Endometrium (tissue), 2 donors: ENCODE results near the gene LRATD1.
"Not testable (repeated sequence)": the region's sequence is repeated elsewhere in the genome, so short reads cannot be mapped to it uniquely, and the experiment has no call there.

Experiments
- FAIRE-seq: peaks from 2 replicates; lab custom pipeline; 2012; peaks lifted over from hg19 to GRCh38; lab: Jason Lieb, UNC
- donor health status: control.
- donor health status: control.

The LRATD1 gene, protein sequence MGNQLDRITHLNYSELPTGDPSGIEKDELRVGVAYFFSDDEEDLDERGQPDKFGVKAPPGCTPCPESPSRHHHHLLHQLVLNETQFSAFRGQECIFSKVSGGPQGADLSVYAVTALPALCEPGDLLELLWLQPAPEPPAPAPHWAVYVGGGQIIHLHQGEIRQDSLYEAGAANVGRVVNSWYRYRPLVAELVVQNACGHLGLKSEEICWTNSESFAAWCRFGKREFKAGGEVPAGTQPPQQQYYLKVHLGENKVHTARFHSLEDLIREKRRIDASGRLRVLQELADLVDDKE

GRCh38 chr2:14632133-14632936 is at the start of gene LRATD1:
Gene LRATD1, plus strand, starts transcription at chr2:14632717. Its CDS starts 1,263 bp downstream, at chr2:14633980.
- FAIRE-seq: no peak

DNA sequence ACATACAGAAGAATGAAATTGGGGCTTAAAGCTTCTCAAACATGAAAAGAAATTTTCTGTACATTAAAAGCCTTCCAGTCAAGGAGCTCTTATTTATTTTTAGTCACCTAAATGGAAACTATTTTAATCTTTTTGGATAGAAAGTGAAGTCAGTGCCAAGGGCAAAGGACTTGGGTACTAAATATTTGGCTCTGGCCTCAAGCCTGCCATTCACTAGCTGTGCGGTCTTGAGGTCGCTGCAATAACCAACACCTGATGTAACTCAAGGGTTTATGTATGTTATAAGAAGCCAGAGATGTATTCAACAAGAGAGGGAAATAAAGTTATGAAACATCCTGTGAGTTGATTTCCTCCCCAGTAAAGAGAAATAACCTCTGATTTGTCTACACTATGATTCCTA is 49.5 kb upstream of the LRATD1 start:
- no peak for FAIRE-seq

DNA sequence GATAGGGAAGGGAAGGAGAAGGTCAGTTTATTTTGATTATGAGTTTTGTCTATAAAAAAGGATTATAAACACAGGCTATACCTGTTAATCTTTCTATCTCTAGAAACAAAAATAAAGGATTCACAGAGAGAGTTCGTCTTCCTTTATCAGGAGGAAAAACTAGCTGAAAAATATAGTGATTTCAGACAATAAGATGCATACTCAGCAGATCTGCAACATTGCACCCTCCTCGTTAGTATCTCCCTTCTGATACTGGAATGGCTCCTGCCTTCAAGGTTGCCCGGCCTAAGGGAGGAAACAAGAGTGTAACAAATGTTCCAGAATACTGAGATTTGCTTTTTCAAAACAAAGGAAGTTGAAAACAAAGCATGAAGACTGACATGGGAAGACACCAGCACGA is 48.7 kb upstream of the LRATD1 start:
- FAIRE-seq: no peak

GRCh38 chr2:14587119-14587518 is 45.4 kb upstream of the LRATD1 start:
- FAIRE-seq: no peak

- no peak for FAIRE-seq
These were observed 31.3 kb upstream of the LRATD1 start for GRCh38 chr2:14601156-14601770.

DNA sequence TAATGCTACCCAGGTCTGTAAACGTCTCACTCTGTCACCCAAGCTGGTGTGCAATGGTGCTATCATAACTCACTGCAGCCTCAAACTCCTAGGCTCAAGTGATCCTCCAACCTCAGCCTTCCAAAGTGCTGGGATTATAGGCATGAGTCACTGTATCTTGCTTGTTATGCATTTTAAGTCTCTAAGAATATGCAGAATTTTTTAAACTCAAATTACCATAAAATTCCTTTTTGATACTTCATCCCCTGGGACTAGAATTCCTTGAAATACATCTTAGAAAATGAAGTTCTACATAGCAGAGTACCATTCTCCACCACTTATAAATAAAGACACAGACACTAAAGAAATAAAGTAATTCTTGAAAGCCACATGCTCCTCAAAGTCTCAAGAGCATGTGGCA is 30.2 kb upstream of the LRATD1 start:
- FAIRE-seq: no peak

DNA sequence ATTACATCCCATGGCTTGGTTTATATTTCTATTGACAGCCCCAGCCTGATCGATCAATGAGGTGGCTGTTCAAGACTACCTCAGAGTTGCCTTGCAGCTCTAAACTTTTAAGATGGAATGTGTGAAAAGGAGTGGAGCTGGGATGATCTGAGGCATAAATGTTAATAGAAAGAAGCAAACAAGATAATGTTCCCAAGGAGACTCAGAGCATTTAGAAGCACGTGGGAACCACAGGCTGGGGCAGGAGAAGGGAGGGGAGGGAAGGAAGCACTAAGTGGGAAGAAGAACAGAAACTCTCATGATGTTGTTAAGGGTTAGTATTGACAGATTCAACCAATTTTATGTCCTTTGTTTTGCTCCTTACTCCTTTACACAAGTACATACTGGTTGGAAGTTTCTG is 28.8 kb upstream of the LRATD1 start:
- no peak for FAIRE-seq

DNA sequence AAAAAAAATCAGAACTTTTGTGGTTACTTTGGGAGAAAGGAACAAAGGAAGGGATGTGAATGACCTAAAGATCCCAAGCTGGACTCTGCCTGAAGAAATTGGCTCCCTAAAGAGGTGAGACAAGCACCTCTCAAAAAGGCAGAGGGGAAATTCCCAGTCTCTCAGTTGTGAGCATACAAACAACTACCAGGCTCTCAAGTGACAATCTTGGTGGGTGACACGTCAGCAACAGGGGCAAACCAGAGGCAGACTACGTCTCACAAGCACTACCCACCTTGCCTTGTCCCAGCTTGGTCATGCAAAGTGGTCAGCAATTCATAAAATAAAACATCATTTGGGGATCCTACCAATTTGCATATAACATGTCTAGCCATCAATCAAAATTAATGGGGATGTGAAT is 24.3 kb upstream of the LRATD1 start:
- FAIRE-seq: no peak

- no peak for FAIRE-seq
These were observed 18.5 kb upstream of the LRATD1 start for GRCh38 chr2:14614017-14614416.

GRCh38 chr2:14615121-14615520 is 17.4 kb upstream of the LRATD1 start:
- FAIRE-seq: no peak

- no peak for FAIRE-seq
These were observed 16.8 kb upstream of the LRATD1 start for GRCh38 chr2:14615760-14616159.

DNA sequence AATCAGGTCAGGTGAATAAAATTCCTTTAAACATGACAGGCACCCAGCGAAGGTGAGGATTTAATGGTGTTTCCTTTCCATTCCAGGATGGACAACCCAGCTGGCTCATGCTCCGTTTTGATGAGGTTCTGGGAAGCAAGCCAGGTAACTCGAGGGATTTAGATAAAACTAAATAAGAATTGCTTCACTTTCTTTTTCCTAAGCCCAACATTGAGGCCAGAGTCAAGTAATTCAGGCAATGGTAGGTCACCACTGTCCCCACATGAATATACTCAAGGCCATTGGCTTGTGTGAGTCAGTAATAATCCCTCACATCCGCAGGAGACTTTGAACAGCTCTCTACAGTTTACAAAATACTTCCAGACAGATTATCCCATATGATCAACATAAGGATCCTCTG is 16.2 kb upstream of the LRATD1 start:
- FAIRE-seq: no peak

DNA sequence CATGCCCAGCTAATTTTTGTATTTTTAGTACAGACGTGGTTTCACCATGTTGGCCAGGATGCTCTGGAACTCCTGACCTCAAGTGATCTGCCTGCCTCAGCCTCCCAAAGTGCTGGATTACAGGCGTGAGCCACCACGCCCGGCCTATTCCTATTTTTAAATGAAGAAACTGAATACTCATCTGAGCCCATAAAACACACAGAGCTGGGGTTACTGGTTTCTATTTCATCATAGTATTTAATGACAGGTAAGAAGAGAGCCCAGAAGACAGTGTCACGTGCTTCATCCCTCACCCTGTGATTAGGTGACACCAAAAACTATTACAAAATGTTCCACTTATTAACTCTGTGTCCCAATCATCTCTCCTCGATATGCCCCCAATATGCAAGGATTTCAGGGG is 15.6 kb upstream of the LRATD1 start:
- FAIRE-seq: no peak

DNA sequence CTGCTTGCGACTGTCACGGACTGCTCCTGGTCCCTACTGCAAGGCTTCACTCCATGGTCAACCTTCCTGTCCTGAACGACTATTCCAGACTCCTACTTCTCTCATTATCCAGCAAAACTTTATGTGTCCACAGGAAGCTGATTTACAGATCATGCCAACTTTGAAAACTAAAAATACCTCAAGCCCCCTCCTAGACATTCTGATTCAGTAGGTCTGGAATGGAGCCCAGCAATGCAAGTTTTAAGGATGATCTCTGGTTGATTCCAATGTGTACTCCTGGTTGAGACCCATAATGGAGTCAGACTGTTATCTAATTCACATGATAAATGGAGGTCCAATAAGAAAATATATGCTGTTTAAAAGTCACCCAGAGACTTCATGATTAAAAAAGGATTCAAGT is 13.1 kb upstream of the LRATD1 start:
- no peak for FAIRE-seq

- no peak for FAIRE-seq
These were observed 11.4 kb upstream of the LRATD1 start for GRCh38 chr2:14621114-14621513.

DNA sequence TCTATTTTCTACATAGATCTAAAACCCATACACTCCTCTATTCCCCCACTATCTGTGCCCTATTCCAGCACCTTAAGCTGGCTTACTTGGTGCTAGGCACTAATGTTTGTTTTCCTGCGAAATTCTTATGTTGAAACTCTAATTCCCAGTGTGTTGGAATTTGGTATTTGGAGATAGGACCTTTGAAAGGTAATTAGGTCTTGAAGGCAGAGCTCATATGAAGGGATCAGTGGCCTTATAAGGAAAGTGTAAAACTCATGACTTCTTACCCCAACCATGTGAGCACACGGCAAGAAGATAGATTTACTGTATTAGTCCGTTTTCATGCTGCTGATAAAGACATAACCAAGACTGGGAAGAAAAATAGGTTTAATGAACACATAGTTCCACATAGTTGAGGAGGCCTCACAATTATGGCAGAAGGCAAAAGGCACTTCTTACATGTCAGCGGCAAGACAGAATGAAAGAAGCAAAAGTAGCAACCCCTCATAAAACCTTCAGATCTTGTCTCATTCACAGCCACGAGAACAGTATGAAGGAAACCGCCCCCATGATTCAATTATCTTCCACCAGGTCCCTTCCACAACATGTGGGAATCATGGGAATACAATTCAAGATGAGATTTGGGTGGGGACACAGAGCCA is 10.5 kb upstream of the LRATD1 start:
- no peak for FAIRE-seq

DNA sequence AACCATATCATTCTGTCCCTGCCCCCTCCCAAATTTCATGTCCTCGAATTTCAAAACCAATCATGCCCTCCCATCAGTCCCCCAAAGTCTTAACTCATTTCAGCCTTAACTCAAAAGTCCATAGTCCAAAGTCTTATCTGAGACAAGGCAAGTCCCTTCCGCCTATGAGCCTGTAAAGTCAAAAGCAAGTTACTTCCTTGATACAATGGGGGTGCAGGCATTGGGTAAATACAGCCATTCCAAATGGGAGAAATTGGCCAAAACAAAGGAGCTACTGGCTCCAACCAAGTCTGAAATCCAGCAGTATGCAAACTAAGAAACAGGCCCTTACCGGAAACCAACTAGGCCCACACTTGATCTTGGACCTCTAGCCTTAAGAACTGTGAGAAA is 10.0 kb upstream of the LRATD1 start:
- not testable (repeated sequence) for FAIRE-seq

DNA sequence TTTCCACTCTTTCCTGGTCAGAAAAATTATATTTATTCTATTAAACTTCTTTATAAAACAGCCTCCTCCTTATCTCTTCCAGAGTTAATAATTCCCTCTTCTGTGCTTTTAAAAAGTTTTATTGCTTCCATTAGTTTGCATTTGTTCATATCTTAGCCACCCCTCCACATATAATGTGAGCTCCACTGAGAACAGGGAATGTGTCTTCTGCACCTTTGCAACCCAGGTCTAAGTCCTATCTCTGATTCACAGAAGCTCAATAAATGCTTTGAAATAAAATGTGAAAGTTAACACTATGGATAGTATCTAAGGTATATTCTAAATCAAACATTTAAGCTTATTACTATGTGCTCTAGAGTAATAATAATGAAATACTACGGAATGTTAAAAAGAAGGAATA is 9.3 kb upstream of the LRATD1 start:
- FAIRE-seq: no peak

DNA sequence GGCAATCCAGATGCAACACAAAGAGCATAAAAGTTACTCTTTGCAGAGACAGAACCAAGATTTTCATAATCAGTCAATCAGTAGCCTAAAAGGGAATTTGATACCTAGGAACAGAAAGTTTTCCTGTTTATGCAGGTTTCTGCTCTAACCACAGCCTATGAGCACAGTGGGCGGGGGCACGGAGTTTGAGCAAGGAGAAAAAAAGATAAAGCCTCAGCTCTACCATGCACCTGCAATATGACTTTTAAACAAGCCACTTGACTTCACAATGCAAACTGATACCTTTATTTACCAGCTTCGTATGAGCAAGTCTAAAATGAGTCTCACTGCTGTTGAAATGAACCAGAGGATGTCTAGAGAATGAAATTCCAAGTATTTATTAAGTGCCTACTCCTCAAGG is 5.6 kb upstream of the LRATD1 start:
- no peak for FAIRE-seq

- FAIRE-seq: no peak
These were observed 3.6 kb upstream of the LRATD1 start for GRCh38 chr2:14628901-14629300.

DNA sequence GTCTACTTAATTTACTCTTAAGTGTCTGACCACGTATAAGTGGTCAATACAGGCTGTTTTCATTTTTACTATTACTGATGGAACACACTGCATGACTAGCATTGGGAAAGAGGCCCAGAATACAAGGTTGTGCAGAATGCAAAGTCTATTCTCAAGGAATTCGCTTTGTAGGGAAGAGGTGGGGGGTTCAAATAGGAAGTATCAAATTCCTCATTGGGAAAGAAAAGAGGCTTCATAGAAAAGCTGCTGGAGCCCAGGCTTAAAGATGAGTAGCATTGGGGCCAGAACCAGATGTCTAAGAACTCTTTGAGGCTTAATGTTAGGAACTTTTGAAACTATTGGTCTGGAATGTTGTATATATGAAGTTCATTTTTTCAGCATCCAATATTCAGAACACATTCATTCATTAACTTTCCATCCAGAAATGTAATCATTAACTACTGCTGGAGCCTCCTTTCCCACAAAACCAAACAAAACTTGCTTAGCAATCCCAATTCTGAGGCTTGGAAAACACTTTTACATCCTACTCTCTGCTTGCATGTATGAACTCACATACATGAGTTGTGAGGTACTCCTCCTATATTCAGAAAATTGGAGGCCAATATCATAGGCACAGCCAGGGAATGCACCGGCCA is 994 bp upstream of the LRATD1 start:
- no peak for FAIRE-seq

DNA sequence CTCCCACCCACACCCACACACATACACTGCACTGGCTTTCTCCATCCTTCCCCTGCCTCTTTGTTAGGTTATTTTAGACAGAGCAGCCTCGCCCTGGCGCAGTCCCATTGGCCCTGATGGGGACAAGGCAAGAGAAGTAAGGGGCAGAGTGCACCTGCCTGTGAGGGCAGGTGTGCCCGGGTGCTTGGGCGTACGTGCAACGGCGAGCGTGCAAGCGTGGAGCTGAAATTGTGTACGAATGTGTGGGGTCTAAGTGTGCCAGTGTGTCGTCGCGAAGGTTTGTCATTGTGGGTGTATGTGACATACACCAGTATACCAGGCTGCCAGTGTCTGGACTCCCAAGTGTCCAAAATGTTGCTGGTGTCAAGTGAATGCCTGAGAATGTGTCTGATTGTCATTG is 544 bp downstream of the LRATD1 start:
- FAIRE-seq: no peak
